GM19240 (cell line): Measurements from ENCODE around the gene ALOX5AP.

Source experiments
- DNase-seq: peaks from one replicate; pipeline ENCODE4 v3.0.0; 2011; ENCODE audit warnings: low spot score; ENCODE audit not compliant: insufficient read length

ALOX5AP gene

DNA sequence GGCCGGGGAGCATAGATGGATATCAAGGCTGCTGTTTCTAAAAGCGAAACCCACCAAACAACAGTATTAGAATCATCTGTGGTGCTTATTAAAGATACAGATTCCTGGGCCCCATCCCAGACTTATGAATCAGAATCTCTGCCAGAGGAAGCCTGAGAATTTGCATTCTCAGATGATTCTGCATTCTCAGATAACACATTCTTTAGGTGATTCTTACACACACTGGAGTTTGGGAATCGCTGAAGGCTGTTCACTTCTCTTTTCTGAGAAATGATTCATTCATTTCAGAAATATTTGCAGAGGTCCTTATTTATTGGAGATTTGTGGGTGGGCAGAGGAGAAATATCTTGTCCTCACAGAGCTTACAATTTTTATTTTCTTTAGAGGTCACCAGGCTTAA, 24.4 kb downstream of the ALOX5AP start:
- no peak for DNase-seq

DNA sequence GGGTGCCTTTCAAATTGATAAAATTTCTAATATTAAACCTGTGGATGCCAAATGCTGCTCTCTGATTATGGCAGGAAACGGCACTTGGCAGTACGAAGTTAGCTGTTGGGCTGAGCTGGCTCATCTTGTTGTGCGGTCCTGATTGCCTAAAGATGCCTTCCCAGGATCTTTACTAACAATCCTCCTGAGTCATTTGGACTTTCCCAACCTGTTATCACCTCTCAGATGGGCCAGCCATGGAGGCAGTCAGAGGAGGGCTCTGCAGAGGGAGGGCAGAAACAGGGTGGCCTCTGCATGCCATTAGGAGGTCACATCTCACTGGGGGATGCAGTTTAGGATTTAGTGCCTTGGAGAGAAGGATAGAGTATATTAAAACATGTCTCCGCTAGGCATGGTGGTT, 27.3 kb downstream of the ALOX5AP start:
- DNase-seq, result no peak

DNA sequence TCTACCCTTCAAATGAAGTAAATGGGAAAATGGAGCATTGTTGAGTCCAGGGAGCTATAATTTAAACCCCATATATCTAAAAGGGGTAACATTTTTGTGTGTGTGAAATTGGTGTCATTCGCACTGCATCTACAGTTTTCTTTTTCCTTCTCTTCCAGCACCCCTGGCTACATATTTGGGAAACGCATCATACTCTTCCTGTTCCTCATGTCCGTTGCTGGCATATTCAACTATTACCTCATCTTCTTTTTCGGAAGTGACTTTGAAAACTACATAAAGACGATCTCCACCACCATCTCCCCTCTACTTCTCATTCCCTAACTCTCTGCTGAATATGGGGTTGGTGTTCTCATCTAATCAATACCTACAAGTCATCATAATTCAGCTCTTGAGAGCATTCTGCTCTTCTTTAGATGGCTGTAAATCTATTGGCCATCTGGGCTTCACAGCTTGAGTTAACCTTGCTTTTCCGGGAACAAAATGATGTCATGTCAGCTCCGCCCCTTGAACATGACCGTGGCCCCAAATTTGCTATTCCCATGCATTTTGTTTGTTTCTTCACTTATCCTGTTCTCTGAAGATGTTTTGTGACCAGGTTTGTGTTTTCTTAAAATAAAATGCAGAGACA, 28.6 kb downstream of the ALOX5AP start:
- no peak for DNase-seq

DNA sequence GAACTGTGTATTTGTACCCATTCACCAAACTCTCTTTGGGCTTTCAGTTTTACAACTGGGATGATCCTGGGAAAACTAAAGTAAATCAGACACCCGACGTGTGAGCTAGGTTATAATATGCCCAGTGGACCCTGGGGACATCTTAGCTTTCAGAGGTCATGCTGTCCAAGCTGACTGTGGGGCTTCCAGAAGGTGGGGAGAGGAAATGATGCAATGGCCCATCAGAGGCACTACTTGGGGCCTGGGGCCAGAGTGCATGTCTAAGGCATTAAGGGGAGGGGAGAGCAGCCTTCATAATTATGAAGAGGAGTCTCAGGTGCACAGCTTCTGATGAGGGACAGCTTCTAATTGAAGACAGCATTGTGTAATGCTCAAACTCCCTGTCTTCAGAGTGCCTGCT, 30.9 kb downstream of the ALOX5AP start:
- DNase-seq, result no peak

DNA sequence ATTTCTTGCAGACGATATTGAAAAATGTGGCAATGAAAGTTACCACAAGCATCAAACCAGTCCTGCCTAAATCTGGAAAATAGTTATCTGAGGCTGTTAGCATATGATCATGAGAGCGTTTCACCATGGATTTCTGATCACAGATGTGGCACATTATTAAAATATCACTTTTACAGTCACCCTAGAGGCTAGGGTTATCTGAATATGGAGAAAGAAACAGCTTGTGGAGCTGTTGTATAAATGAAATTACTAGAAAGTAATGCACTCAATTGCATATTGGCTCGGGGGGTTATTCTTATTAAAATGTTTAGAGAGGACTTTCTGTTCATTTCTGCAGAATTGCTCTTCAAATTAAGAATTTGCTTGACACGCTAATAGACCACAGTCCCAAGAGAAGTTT, 35.6 kb downstream of the ALOX5AP start:
- no peak for DNase-seq

DNA sequence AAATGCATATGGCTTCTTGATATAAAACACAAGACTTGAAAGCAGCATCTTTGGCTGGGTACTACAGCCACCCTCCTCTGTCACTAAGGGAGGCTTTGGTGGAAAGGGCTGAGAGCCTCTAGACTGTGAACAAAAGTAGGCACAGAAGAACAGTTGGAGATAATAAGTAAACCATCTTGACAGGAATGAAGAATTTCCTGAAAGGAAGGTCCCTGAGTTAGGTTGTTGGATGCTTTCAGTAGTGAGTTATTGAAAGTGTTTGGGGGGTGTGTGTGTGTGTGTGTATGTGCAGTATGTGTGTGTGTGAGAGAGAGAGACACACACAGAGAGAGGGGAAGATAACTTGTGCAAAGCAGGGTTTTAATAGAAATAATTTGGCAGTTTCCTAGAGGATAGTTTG, 38.2 kb downstream of the ALOX5AP start:
- no peak for DNase-seq

DNA sequence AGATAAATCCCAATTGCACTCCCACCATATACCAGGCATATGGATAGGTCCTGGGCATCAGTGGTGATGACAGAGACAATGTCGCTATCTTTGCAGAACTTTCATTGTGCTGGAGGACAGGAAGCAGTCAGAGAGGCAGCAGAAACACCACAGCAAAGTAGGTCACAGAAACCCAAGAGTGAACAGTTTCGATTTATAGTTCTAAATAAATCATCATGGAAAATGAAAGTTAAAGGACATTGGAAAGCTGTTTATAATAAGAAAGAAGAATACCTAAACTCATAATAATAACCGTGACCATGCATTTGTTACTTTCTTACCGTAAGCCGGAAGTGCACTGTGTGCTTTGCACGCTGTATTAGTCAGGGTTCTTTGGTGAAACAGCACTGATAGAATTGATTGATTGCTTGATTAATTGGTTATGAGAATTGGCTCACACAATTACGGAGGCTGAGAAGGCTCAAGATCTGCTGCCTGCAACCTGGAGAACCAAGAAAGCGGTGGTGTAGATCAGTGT, 38.9 kb downstream of the ALOX5AP start:
- DNase-seq, result peak; percentile 23

DNA sequence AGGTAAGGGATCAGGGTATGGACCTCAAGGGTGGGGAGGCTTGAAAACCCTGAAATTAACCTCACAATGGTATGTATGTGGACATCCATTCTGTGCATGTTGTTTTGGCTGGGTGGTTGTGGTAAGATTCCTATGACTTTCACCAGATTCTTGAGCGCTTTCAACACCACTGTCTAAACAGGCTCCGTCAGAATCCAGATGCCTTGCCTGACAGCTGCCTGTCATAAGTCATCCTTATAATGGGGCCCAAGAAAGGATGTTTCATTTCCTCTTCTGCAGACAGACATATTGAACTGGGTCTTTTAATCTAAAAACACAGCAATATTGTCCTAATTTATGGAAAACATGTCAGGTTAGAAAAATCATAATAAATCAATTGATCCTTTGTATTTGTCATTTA, 41.3 kb downstream of the ALOX5AP start:
- DNase-seq, result no peak

DNA sequence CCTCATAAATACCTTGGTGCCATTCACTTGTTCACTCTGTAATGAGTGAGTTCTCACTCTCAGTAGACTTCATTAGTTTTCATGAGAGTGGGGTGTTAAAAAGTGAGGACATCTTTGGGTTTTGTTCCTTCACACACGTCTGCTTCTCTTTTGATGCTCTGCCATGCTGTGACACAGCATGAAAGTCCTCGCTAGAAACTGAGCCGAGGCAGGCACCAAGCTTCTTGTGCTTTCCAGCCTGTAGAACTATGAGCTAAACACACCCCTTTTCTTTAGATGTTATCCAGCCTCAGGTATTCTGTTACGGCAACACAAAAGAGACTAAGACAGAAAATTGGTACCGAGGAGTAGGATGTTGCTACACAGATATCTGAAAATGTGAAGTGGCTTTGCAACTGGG, 43.7 kb downstream of the ALOX5AP start:
- no peak for DNase-seq

DNA sequence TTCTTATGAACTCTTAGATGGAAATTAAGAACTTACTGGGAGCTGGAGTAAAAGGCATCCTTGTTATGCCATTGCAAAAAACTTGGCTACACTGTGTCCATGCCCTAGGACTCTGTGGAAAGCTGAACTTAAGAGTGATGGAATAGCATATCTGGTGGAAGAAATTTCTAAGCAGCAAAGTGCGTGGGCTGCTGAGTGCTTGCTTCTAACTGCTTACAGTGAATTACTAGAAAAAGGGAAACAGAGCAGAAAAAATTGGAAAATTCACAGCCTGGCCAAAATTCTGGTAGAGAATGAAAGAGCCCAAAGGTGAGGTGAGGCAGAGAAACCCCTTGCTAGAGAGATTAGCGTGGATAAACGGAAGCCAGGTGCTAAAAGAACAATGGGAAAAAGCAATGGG, 44.3 kb downstream of the ALOX5AP start:
- DNase-seq, result no peak

DNA sequence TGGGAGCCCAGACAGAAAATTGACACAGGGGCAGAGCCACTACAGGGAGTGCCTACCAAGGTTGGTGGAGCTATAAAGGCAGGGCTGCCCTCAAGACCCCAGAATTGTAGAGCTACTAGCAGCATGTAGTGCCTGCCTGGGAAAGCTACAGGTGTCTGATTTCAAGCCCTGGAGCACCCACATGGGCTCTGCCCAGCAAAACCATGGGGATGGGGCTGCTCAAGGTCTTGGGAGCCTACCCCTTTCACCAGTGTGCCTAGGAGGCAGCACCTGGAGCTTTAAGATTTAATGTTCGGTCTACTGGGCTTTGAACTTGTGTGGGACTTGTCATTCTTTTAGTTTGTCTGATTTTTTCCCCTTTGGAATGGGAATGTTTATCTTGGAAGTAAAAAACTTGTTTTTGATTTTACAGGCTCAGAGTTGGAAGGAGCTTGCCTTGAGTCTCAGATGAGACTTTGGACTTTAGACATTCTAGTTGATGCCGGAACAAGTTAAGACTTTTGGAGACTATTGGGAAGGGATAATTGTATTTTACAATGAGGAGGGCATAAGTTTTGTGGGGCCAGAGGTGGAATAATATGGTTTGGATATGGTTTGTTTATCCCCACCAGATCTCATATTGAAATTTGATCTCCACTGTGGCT, 45.1 kb downstream of the ALOX5AP start:
- DNase-seq, result no peak

DNA sequence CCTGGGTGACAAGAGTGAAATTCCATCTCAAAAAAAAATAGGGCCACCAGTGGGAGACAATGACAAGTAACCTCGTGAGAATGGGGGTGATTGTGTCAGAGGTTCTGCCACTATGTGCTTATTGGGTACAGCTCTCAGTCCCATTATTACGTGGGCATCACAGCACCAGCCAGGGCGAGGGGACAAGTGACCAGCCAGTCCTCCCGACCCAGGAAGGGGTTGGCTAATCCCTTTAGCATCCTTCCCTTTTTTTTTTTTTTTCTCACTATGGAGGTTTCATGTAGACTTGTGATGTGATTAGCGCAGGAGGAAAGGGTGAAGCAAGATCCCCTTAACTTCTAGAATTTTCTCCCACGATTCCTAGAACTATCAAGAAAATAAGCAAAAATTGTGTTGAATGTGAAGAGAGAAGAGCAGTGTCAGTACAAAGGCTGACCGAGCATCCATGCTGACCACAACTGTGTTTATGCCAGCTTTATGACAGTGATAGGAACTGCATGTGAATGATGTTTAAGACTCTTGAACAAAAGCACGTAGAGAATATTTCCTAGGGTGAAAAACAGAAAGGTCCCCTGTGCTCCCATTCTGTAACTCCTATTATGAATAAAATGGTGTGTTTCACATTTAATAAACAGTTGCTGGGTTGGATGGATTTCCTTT, 50.0 kb downstream of the ALOX5AP start:
- DNase-seq, result no peak

DNA sequence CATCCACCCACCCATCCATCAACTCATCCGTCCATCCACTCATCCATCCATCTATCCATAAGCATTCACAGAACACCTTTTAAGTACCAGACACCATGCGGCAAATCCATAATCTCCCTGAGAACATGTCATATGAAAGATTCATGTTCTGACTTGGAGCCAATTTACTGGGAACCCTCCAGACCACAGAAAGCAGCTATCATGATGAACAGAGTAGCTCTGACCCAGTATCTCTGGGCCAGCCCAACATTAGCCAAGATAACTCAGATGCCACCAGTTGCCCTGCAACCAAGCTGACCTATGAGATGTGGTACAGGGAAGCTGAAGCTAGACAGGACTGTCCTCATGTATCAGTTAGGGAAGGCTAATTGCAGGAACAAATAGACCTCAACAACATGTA, 51.3 kb downstream of the ALOX5AP start:
- no peak for DNase-seq

DNA sequence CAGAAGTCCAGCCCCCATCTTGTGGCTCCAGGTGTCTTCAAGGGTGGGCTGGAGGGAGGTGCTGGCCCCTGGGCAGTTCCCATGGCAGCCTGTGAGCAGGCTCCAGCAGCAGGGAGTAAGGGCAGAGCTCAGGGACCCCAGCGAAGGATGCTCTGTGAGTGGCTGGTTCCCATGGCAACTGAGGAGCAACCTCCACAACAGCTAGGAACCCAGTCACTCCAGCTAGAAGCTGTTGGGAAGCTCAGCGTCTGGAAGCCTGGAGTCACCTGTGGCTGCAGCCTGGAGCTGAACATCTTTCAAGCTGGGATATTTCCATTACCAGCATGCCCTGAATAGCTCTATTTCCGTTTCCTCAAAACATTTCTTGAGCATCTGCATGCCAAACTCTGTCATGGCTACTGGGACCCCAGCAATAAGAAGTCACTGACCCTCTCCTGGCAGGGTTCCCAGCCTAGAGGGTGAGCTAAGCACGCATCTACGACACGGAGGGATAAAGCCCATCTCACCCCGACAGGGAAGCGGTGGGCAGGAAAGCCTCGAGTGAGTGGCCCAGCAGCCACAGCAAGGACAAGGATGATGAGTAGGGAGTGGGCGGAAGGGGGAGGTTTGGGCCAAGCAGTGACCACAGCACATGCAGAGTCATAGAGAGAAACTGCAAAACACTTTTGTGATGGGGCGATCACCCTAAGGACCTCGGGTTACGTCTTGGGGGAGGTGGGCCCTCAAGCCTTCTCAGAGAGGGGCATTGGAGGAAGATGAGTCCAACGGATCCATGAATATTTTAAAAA, 52.6 kb downstream of the ALOX5AP start:
- no peak for DNase-seq

DNA sequence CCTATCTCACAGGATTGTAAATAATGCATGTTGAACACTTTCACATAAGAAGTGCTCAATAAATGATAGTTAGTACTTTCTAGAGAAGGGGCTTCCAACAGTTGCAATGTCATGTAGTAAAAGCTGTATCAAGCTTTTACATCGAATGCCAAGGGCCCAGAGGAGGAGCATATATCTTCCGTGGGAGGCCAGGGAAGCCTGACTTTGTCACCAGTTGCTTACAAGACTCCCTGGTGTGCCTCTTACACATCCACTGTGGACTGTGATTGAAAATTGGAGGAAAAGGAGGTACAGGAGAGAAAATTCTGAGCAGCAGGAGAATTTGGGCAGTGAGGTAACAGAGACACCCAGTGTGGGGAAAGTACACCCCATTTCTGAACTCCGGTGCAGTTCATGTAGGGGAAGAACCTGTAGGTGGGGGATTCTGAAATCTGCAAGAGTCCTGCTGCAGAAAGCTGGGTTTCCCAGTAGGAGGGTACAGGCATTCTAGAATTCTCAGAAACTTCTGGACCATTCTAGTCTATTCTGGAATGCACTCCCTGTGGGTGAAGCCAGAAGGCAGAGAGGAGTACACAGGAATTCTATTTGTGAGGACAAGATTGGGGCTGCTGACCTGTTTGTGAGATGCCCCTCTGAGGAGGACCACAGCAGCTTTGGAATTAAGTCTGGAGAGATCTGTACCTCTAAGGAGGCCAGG, 54.0 kb downstream of the ALOX5AP start:
- DNase-seq, result no peak

DNA sequence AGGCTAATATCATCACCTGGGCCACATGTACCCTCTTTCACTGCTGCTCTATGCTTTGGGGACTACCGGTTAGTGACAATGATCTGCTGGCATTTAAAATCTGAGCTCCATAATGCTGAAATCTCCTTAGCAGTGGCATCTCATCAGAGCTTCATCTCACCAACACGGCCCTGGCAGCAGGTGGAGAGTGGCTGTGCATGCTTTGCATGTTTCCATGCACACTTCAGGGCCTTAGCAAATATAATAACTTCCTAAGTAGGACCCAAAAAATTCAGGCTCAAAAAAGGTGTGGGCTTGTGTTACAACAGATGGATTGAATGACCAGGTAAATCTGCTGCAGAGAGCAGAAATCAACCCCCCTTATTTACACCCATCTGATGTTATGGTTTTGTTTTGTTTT, 55.2 kb downstream of the ALOX5AP start:
- DNase-seq, result no peak

DNA sequence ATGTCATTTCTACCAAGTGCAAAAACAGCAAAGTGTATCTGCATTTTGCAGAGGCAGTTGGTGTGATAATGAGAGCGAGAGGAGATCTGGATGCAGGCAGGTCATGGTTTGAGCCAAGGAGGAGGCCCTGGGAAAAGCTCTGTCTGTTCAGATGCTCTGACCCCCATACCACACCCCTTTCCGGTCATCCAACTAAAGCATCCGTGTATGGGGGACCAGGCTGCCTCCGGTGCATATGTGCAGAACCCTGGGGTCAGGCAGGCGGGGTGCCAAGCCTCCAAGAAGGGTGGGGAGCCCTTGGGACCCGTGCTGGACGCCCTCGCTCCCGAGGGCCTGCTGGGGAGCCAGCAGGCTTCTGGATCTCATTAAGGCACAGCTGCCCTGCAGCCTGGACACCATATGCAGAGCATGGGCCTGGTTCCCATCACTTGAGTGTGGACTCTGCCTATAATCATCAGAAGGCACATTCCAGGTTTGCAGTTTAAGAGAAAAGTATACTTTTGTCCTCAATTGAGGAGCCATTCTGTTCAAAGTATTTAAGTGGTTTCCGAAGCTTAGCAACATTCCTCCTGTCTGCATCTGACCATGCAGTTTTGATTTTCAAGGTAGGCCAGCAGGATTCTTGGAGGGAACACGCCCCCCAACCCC, 56.1 kb downstream of the ALOX5AP start:
- no peak for DNase-seq

DNA sequence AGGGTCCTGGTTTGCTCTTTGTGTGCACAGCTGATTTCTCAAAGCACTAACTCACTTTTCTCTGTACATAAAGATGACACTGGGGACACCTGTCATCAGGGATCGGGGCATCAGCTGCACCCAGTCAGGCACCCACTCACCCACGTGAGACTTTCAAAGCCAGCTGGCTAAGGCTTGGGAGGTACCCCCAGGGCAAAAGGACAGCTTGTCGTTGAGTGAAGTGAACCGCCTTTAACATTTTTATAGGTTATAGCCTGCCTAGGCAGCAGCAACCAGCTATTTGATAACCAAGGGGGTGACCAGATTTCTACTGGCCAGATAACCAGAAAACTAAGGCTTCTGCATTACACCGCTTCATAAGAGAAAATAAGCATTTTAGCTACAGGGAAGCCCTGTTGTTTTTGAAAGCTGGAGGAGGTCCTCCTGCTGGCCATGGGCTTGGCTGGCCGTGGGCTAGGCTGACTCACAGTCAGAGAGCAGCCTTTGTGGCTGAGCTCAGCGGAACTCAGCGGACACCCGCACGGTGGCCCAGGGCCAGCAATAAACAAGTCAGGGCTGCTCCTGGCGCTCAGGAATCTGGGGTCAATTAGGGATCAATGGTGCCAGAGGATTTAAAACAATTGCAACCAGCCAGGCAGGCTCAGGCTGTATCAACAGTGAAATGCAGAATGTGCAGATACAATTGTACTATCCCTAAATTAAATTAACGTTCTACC, 57.1 kb downstream of the ALOX5AP start:
- DNase-seq, result no peak

DNA sequence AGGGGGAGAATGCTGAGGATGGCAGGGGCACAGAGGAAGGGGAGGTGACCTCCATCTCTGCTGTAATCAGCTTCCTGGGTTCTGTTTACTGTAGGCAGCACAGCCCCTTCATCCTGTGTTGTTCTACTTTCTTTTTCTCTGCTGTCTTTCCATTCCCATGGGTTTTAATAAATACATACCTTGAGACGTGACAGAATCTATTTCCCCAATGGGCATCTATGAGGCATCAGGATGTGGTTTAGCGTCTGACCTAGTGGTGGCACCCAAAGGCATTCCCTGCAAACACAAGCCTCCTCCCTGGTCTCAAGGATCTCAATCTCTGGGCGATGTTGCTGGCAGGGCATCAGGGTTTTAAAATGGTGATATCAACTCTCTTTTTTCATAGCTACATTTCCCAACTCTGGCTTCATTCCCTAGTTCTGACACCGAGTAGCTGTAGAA, 60.8 kb downstream of the ALOX5AP start:
- DNase-seq, result no peak
